Dendritic cell treated with granulocyte-macrophage colony-stimulating factor and Interleukin-4, amounts not matched to agents 40 ng/mL and 50 ng/mL, for 4 days (primary cell): ENCODE measurements around the gene ALKAL2.

Experiments
- H3K27ac Mint-ChIP-seq: one replicate; pipeline ENCODE4 v1.8.0; 2022; ENCODE audit warnings: mild to moderate bottlenecking, mixed read lengths
- H3K27me3 Mint-ChIP-seq: one replicate; pipeline ENCODE4 v1.8.0; 2022; ENCODE audit warnings: mild to moderate bottlenecking, mixed read lengths
- H3K36me3 Mint-ChIP-seq: one replicate; pipeline ENCODE4 v1.8.0; 2022; ENCODE audit warnings: low read depth, mixed read lengths
- H3K4me1 Mint-ChIP-seq: one replicate; pipeline ENCODE4 v1.8.0; 2022; ENCODE audit warnings: low read depth, mixed read lengths
- H3K4me3 Mint-ChIP-seq: one replicate; pipeline ENCODE4 v1.8.0; 2022; ENCODE audit warnings: mild to moderate bottlenecking, moderate library complexity, mixed read lengths
- H3K9me3 Mint-ChIP-seq: one replicate; pipeline ENCODE4 v1.8.0; 2022; ENCODE audit warnings: mixed read lengths
- intact Hi-C: fragments of 100-400 bp; cut with micrococcal nuclease; formaldehyde crosslinking; loops from one replicate; pipeline ENCODE4 v1.15.0; 2022

Gene ALKAL2

GRCh38 chr2:313991-314390, 26.1 kb upstream of the ALKAL2 start:
- intact Hi-C loops, result no loop called here
- Mint-ChIP-seq H3K9me3 (peaks cover 8% of the 10 kb centered on the region), H3K4me1 (no peaks in the 10 kb centered on the region), H3K27me3 (no peaks in the 10 kb centered on the region), H3K36me3 (no peaks in the 10 kb centered on the region), H3K4me3 (no peak overlapping the region), H3K27ac (no peak overlapping the region)

DNA sequence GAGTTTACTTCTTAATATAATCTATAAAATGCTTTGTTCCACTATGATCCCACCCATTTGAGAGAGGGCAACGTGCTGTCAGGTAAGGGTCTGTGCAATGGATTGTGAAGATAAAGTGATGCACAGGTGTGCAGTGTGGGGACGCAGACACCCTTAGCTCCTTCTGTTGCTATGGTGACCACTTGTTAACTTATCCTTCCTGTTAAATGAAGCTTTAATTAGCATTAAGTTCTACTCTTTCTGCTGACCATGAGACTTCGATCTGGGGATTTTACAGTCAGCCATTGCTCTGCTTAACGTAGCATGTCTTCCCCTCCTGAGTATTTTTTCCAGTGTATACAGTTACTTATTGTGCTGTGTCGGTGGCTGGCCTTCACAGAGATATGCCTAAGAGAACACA, 23.1 kb upstream of the ALKAL2 start:
- no peaks in the 10 kb centered on the region for H3K9me3 Mint-ChIP-seq
- H3K4me3 Mint-ChIP-seq, result no peak overlapping the region
- H3K4me1 Mint-ChIP-seq, result no peaks in the 10 kb centered on the region
- H3K27me3 Mint-ChIP-seq, result no peaks in the 10 kb centered on the region
- no peaks in the 10 kb centered on the region for H3K36me3 Mint-ChIP-seq
- H3K27ac Mint-ChIP-seq, result no peak overlapping the region
- intact Hi-C loops, result no loop called here

DNA sequence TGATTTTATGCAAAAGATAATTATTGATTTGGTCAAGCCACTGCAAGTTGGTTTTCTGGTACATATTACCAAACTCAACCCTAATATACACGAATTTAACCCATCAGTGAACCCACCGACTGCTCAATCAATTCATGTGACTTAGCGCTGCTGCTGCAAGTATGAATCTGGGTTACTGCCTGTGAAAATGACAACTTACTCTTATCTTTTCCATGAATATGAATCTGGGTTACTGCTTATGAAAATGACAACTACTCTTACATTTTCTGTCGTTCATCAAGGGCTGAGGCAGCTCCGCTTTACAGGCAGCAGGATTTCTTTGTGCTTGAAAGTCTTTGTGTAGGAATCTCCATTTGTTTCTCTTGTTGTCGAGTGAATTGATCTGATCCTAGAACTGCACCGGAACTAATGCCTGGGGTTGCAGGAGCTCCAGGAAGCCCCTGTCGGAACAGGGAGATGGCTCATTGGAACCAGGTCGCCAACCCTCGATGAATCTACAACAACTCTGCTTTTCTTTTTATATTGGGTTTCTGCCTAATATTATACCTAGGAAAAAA, 22.1 kb upstream of the ALKAL2 start:
- no peaks in the 10 kb centered on the region for H3K27me3 Mint-ChIP-seq
- no peaks in the 10 kb centered on the region for H3K9me3 Mint-ChIP-seq
- intact Hi-C loops, result no loop called here
- no peak overlapping the region for H3K4me3 Mint-ChIP-seq
- no peaks in the 10 kb centered on the region for H3K36me3 Mint-ChIP-seq
- no peak overlapping the region for H3K27ac Mint-ChIP-seq
- no peaks in the 10 kb centered on the region for H3K4me1 Mint-ChIP-seq

GRCh38 chr2:309148-309953, 21.5 kb upstream of the ALKAL2 start:
- H3K36me3 Mint-ChIP-seq, result no peaks in the 10 kb centered on the region
- no peak overlapping the region for H3K27ac Mint-ChIP-seq
- intact Hi-C loops, result no loop called here
- no peak overlapping the region for H3K4me3 Mint-ChIP-seq
- H3K27me3 Mint-ChIP-seq, result no peaks in the 10 kb centered on the region
- H3K4me1 Mint-ChIP-seq, result no peaks in the 10 kb centered on the region
- H3K9me3 Mint-ChIP-seq, result no peaks in the 10 kb centered on the region

DNA sequence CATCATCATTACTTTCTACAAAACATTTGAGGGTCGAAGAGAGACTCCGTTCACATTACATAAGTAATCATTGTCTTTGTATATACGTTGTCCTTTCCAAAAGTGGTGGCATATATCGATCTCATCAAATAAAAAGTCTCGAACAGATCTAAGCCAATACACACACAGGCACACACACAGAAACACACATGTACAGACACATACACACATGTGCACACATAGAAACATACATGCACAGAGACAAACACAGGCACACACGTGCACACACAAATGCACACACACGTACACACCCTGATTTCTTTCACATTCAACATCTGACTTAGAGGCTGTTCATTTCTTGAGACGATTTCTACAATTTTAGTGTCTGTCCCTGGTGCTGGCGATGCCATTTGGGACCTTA, 17.5 kb upstream of the ALKAL2 start:
- no peak overlapping the region for H3K4me3 Mint-ChIP-seq
- no peak overlapping the region for H3K27ac Mint-ChIP-seq
- no peaks in the 10 kb centered on the region for H3K4me1 Mint-ChIP-seq
- H3K9me3 Mint-ChIP-seq, result no peaks in the 10 kb centered on the region
- intact Hi-C loops, result no loop called here
- H3K36me3 Mint-ChIP-seq, result no peaks in the 10 kb centered on the region
- no peaks in the 10 kb centered on the region for H3K27me3 Mint-ChIP-seq

- H3K9me3 Mint-ChIP-seq, result no peaks in the 10 kb centered on the region
- no peak overlapping the region for H3K4me3 Mint-ChIP-seq
- intact Hi-C loops, result no loop called here
- H3K4me1 Mint-ChIP-seq, result no peaks in the 10 kb centered on the region
- H3K27ac Mint-ChIP-seq, result no peak overlapping the region
- peaks cover 10% of the 10 kb centered on the region for H3K27me3 Mint-ChIP-seq
- H3K36me3 Mint-ChIP-seq, result no peaks in the 10 kb centered on the region
These were observed 8.5 kb upstream of the ALKAL2 start for GRCh38 chr2:296354-296753.

- Mint-ChIP-seq H3K4me1 (no peaks in the 10 kb centered on the region), H3K27me3 (peaks cover 17% of the 10 kb centered on the region)
- intact Hi-C loops, result no loop called here
These were observed 7.2 kb upstream of the ALKAL2 start for GRCh38 chr2:295090-295489.

GRCh38 chr2:290090-290722, 2.3 kb upstream of the ALKAL2 start:
- no peaks in the 10 kb centered on the region for H3K4me1 Mint-ChIP-seq
- peaks cover 50% of the 10 kb centered on the region for H3K27me3 Mint-ChIP-seq
- no peaks in the 10 kb centered on the region for H3K36me3 Mint-ChIP-seq
- no peaks in the 10 kb centered on the region for H3K9me3 Mint-ChIP-seq
- peak overlapping the region; percentile 35 for H3K4me3 Mint-ChIP-seq
- intact Hi-C loops, result loop anchor here (5.0 kb wide), 1 partner anchor 43 kb away; no protein-coding TSS in a partner anchor
- H3K27ac Mint-ChIP-seq, result no peak overlapping the region

More at GRCh38 chr2:295090-295489, 7.2 kb upstream of the ALKAL2 start:
- Mint-ChIP-seq H3K27ac (no peak overlapping the region), H3K36me3 (no peaks in the 10 kb centered on the region), H3K9me3 (no peaks in the 10 kb centered on the region), H3K4me3 (no peak overlapping the region)

DNA sequence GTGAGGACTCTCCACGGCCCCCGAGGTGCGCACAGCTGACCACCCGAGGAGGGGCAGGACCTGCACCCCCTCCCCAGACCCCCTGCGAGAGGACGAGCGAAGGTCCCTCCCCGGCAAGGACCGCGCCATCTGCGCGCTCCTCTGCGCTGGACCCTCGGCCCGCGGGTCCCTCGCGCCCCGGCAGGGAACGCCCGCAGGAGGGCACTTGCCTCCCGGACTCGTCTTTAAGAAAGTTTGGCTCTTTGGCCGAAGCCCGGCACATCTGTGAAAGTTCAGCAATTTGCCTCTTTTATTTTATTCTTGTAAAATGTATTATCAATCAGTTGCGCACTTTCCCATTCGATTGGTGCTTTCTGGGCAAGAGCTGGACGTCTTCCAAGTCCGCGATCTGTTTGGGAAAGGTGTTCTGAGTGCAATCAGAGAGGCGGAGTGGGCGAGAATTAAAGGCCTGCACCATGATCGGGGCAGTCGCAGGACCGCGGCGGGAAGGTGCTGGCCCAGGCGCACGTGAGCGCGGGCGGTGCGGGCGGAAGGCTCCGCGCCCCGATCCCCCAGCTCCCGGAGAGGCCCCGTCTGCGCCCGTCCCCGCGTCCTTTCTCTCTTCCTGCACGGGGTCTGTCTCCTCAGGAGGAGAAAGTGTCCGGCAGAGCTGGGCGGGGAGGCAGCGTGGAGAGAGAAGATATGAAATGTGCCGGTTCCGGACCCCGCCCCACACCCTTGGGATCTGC, 1.6 kb upstream of the ALKAL2 start:
- Mint-ChIP-seq H3K4me3 (peak overlapping the region; percentile 35), H3K27me3 (peaks cover 55% of the 10 kb centered on the region), H3K4me1 (no peaks in the 10 kb centered on the region), H3K27ac (no peak overlapping the region), H3K36me3 (no peaks in the 10 kb centered on the region), H3K9me3 (no peaks in the 10 kb centered on the region)
- intact Hi-C loops, result loop anchor here (5.0 kb wide), 1 partner anchor 42 kb away; no protein-coding TSS in a partner anchor

DNA sequence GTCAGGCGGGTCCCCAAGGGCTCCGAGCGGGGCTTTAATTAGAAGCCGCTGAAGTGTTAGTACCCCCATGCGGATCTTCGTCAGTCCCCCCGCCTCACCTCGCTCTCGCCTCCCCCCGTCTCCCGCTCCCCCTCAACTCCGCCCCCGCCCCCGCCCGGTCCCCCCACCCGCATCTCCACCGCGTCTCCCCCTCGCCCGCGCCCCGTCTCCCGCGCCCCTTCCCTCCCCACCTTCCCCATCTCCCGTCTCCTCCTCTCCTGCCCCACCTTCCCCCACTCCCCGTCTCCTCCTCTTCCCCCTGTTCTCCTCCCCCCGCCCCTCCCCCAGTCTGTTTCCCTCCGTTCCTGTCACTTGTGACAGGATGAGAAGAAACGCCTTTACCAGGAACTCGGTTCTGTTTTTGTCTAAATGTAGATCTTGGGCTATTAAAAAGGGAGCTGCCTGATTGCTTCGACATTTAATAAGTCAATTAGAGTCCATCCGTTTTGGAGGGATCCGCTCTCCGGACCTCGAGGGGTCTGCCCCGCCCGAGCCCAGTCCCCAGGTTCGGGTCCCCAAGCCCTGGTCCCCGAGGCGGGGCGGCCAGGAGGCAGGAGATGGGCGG, 969 bp upstream of the ALKAL2 start:
- no peak overlapping the region for H3K4me3 Mint-ChIP-seq
- no peaks in the 10 kb centered on the region for H3K36me3 Mint-ChIP-seq
- H3K27ac Mint-ChIP-seq, result no peak overlapping the region
- H3K9me3 Mint-ChIP-seq, result no peaks in the 10 kb centered on the region
- peaks cover 55% of the 10 kb centered on the region for H3K27me3 Mint-ChIP-seq
- no peaks in the 10 kb centered on the region for H3K4me1 Mint-ChIP-seq
- intact Hi-C loops, result no loop called here

DNA sequence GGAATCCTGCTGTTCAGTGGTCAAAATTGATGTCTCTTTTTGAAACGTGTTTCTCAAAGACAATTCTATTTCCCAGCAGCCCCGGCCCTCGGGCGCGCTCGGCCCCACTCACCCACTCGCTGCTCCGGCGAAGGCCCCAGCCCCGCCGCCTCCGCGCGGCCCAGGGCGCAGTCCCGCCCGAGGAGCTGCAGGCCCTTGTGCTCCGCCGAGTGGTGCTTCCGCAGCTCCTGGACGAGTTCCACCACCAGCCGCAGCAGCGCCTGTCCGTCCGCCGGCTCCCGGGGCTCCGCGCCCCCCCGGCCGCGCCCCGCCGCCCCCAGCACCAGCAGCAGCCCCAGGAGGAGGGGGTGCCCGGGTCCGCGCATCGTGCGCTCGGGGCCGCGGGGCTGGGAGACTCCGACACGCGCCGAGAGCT, 413 bp downstream of the ALKAL2 start:
- Mint-ChIP-seq H3K9me3 (no peaks in the 10 kb centered on the region), H3K27ac (no peak overlapping the region), H3K4me3 (no peak overlapping the region), H3K4me1 (no peaks in the 10 kb centered on the region), H3K36me3 (no peaks in the 10 kb centered on the region), H3K27me3 (peaks cover 53% of the 10 kb centered on the region)
- intact Hi-C loops, result no loop called here

- Mint-ChIP-seq H3K27ac (no peak overlapping the region), H3K36me3 (peaks cover 6% of the 10 kb centered on the region), H3K27me3 (peaks cover 49% of the 10 kb centered on the region), H3K9me3 (no peaks in the 10 kb centered on the region), H3K4me3 (no peak overlapping the region), H3K4me1 (no peaks in the 10 kb centered on the region)
- intact Hi-C loops, result no loop called here
These were observed 1.0 kb downstream of the ALKAL2 start for GRCh38 chr2:286774-287392.

DNA sequence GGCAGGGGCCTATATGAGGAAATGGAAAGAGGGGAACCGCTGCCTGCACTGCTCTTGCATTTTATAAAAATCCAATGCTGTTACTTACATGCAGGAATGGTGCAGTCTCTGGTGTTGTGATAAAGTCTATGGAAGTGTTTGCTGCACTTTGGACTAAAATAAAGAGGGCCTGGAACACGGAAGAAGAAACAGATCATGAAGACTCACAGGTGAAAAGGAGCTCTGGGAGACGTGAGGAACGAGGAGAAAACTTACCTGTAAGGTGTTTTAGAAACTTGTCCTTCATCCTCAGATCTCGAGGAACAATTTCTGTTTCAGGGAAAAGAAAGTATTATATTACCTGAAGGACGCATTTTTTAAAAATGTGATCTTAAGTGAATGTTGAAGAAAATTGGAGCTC, 1.9 kb downstream of the ALKAL2 start:
- peaks cover 46% of the 10 kb centered on the region for H3K27me3 Mint-ChIP-seq
- peaks cover 14% of the 10 kb centered on the region for H3K36me3 Mint-ChIP-seq
- H3K4me3 Mint-ChIP-seq, result no peak overlapping the region
- intact Hi-C loops, result no loop called here
- no peaks in the 10 kb centered on the region for H3K4me1 Mint-ChIP-seq
- H3K9me3 Mint-ChIP-seq, result no peaks in the 10 kb centered on the region
- no peak overlapping the region for H3K27ac Mint-ChIP-seq
